ENCODE measurements around the gene ELL3. TPM values are rescaled to one million over a fixed set of nuclear protein-coding genes. Genes with fewer than 3 reads are reported as not detected.
"Not testable (repeated sequence)": the region's sequence is repeated elsewhere in the genome, so short reads cannot be mapped to it uniquely, and the experiment has no call there.

Gene ELL3, protein sequence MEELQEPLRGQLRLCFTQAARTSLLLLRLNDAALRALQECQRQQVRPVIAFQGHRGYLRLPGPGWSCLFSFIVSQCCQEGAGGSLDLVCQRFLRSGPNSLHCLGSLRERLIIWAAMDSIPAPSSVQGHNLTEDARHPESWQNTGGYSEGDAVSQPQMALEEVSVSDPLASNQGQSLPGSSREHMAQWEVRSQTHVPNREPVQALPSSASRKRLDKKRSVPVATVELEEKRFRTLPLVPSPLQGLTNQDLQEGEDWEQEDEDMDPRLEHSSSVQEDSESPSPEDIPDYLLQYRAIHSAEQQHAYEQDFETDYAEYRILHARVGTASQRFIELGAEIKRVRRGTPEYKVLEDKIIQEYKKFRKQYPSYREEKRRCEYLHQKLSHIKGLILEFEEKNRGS
- total RNA-seq (5.0 and 7.7 TPM in 2 replicates), polyA plus RNA-seq (4.5 and 6.4 TPM in 2 replicates)

DNA sequence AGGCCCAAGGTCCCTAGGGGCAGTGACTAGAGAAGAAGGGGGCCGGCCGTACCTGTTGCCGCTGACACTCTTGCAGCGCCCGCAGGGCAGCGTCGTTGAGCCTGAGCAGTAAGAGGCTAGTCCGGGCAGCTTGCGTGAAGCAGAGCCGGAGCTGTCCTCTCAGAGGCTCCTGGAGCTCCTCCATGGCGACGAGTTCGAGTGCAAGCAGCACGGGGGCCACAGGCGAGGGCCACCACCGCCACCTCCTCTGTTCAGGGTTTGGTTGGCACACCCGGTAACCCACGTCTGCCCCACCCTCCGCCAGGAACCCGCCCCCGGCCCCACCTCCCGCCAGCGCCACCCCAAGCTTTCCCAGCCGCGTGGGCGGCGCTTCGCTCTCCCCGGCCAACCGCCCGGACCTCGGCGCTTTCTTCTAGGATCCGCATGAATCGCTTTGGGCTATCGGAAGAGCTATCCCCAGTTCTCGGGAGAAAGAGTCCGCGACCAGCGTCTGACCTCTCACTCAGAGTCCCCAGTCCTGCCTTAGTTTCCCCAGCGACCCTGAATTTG, at the start of gene ELL3:
ELL3 (minus strand) TSS at position 249 of the 549 bp plus-strand sequence; CDS start at position 184, 65 bp downstream.
- Histone ChIP-seq H3K79me2 (no peaks in the 10 kb centered on the region), H3K27ac (peak within 1 kb of the TSS; percentile 72), H4K20me1 (ENCODE audit: insufficient read depth, poor library complexity, severe bottlenecking) (no peaks in the 10 kb centered on the region), H3K4me1 (ENCODE audit: insufficient read depth) (peaks cover 5% of the 10 kb centered on the region), H3K9me3 (ENCODE audit: low read depth) (no peaks in the 10 kb centered on the region), H3K9me2 (replicated peaks; ENCODE audit: insufficient read depth) (no peaks in the 10 kb centered on the region), H3K36me3 (replicated peaks; ENCODE audit: insufficient read depth, low read depth) (no peaks in the 10 kb centered on the region), H2AFZ (peak within 1 kb of the TSS; percentile 91), H3K4me3 (peak within 1 kb of the TSS; percentile 57), H3K27me3 (no peaks in the 10 kb centered on the region), H3K4me2 (peak within 1 kb of the TSS; percentile 82)
- peak; percentile 85 for DNase-seq (ENCODE audit: low spot score)
- TF ChIP-seq EZH2phosphoT487 (IDR thresholded peaks at IDR 0.05; ENCODE audit: low read depth, severe bottlenecking, unreplicated experiment), result no peak
- TF ChIP-seq, protein P1, sequence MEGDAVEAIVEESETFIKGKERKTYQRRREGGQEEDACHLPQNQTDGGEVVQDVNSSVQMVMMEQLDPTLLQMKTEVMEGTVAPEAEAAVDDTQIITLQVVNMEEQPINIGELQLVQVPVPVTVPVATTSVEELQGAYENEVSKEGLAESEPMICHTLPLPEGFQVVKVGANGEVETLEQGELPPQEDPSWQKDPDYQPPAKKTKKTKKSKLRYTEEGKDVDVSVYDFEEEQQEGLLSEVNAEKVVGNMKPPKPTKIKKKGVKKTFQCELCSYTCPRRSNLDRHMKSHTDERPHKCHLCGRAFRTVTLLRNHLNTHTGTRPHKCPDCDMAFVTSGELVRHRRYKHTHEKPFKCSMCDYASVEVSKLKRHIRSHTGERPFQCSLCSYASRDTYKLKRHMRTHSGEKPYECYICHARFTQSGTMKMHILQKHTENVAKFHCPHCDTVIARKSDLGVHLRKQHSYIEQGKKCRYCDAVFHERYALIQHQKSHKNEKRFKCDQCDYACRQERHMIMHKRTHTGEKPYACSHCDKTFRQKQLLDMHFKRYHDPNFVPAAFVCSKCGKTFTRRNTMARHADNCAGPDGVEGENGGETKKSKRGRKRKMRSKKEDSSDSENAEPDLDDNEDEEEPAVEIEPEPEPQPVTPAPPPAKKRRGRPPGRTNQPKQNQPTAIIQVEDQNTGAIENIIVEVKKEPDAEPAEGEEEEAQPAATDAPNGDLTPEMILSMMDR (IDR thresholded peaks at IDR 0.05; ENCODE audit: poor library complexity), result no peak
- no peak for TF ChIP-seq EZH2 (IDR thresholded peaks at IDR 0.05; ENCODE audit: borderline replicate concordance)
- 1% methylated on average over 25 of the region's 41 CpGs for WGBS (ENCODE audit: low lambda C conversion rate, missing lambda C conversion rate)

DNA sequence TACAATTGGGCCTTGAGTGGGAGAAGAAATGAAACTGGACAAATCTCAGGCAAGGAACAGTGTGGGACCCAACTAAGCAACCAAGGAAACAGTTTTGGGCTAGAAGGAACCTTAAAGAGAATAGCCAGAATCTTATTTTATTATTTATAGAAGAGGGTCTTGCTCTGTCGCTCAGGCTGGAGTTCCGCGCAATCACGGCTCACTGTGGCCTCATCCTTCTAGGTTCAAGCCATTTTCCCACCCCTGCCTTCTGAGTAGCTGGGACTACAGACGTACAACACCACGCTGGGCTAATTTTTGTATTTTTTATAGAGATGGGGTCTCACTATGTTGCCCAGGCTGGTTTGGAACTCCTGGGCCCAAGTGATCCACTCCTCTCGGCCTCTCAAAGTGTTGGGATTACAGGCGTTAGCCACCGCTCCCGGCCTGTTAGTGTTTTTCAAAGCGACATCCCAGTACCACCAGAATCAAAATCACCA, 49.3 kb upstream of the ELL3 start:
- peak overlapping the region; percentile 99 for H2AFZ ChIP-seq
- H3K4me1 ChIP-seq (ENCODE audit: insufficient read depth), result peaks cover 27% of the 10 kb centered on the region
- peak overlapping the region; percentile 67 for H3K27ac ChIP-seq
- peak overlapping the region; percentile 44 for H3K4me3 ChIP-seq
- peak overlapping the region; percentile 92 for H3K4me2 ChIP-seq
- H3K36me3 ChIP-seq (replicated peaks; ENCODE audit: insufficient read depth, low read depth), result no peaks in the 10 kb centered on the region
- H3K79me2 ChIP-seq, result peaks cover 42% of the 10 kb centered on the region
- no peaks in the 10 kb centered on the region for H3K27me3 ChIP-seq
- no peaks in the 10 kb centered on the region for H4K20me1 ChIP-seq (ENCODE audit: insufficient read depth, poor library complexity, severe bottlenecking)
- H3K9me2 ChIP-seq (replicated peaks; ENCODE audit: insufficient read depth), result no peaks in the 10 kb centered on the region
- no peak for DNase-seq (ENCODE audit: low spot score)
- no peaks in the 10 kb centered on the region for H3K9me3 ChIP-seq (ENCODE audit: low read depth)
- TF ChIP-seq EZH2phosphoT487 (IDR thresholded peaks at IDR 0.05; ENCODE audit: low read depth, severe bottlenecking, unreplicated experiment) (no peak), EZH2 (IDR thresholded peaks at IDR 0.05; ENCODE audit: borderline replicate concordance) (no peak)
- TF ChIP-seq, protein P1 (IDR thresholded peaks at IDR 0.05; ENCODE audit: poor library complexity), result no peak
- WGBS (ENCODE audit: low lambda C conversion rate, missing lambda C conversion rate), result 96% methylated on average over 11 of the region's 11 CpGs

DNA sequence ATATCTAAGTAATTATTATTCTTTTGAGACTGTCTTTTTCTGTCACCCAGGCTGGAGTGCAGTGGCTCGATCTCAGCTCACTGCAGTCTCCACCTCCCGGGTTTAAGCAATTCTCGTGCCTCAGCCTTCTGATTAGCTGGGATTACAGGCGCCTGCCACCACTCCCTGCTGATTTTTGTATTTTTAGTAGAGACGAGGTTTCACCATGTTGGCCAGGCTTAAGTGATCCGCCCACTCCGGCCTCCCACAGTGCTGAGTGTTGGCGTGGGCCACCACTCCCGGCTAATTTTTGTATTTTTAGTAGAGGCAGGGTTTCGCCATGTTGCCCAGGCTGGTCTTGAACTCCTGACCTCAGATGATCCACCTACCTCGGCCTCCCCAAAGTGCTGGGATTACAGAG, 48.5 kb upstream of the ELL3 start:
- WGBS (ENCODE audit: low lambda C conversion rate, missing lambda C conversion rate), result 95% methylated on average over 11 of the region's 11 CpGs
- H3K9me3 ChIP-seq (ENCODE audit: low read depth); H3K36me3 ChIP-seq (replicated peaks; ENCODE audit: insufficient read depth, low read depth); DNase-seq (ENCODE audit: low spot score); H3K27me3 ChIP-seq; H3K9me2 ChIP-seq (replicated peaks; ENCODE audit: insufficient read depth); H3K27ac ChIP-seq; H2AFZ ChIP-seq; H4K20me1 ChIP-seq (ENCODE audit: insufficient read depth, poor library complexity, severe bottlenecking); H3K4me3 ChIP-seq; H3K4me2 ChIP-seq: not testable (repeated sequence)
- Histone ChIP-seq H3K4me1 (ENCODE audit: insufficient read depth) (peaks cover 27% of the 10 kb centered on the region), H3K79me2 (peaks cover 50% of the 10 kb centered on the region)

Measured in hepatocyte (in vitro differentiated cells).